WTC11 (cell line): ENCODE data around the gene WDPCP. TPM values are rescaled to one million over a fixed set of nuclear protein-coding genes. Genes with fewer than 3 reads are reported as not detected.

ENCODE experiments used
- ATAC-seq: fragments of 200-7000 bp; cut with Tn5 transposase; 2 replicates; pipeline ENCODE4 v1.10.0; 2021; ENCODE audit warnings: mild to moderate bottlenecking, moderate library complexity
- CTCF ChIA-PET: fragments of 300-600 bp; sonication (Branson Sonifier 250); formaldehyde crosslinking; loops from one replicate; lab custom pipeline; 2021; ENCODE audit warnings: antibody characterized with exemption; lab: Charles Lee
- POLR2A ChIA-PET: fragments of 350-600 bp; sonication (Branson Sonifier 250); formaldehyde crosslinking; loops from one replicate; lab custom pipeline; 2021; ENCODE audit warnings: antibody characterized with exemption; lab: Charles Lee
- DNase-seq: peaks from one replicate; pipeline ENCODE4 v3.0.0; 2021; ENCODE audit warnings: low spot score
- H3K27ac Mint-ChIP-seq: 2 replicates; pipeline ENCODE4 v1.8.0; 2021; ENCODE audit warnings: mixed read lengths
- H3K27me3 Mint-ChIP-seq: 2 replicates; pipeline ENCODE4 v1.8.0; 2021; ENCODE audit warnings: low read depth, mild to moderate bottlenecking, moderate library complexity, mixed read lengths
- H3K36me3 Mint-ChIP-seq: 2 replicates; pipeline ENCODE4 v1.8.0; 2021; ENCODE audit warnings: mixed read lengths
- H3K4me1 Mint-ChIP-seq: 2 replicates; pipeline ENCODE4 v1.8.0; 2022; ENCODE audit warnings: mixed read lengths
- H3K4me3 Mint-ChIP-seq: 2 replicates; pipeline ENCODE4 v1.8.0; 2021; ENCODE audit warnings: mild to moderate bottlenecking, moderate library complexity, mixed read lengths
- H3K9me3 Mint-ChIP-seq: 2 replicates; pipeline ENCODE4 v1.8.0; 2021; ENCODE audit warnings: mixed read lengths
- CREB1 ChIP-seq: sonication (generic); formaldehyde crosslinking; IDR thresholded peaks from 2 replicates; pipeline ENCODE4 v1.8.0; 2023; ENCODE audit warnings: mild to moderate bottlenecking, missing genetic modification reagents
- EMX1 ChIP-seq: fragments of 250-450 bp; sonication (Bioruptor Pico); IDR thresholded peaks from 2 replicates; pipeline ENCODE4 v1.8.0; 2021; ENCODE audit warnings: mild to moderate bottlenecking
- GABPB1 ChIP-seq: sonication (generic); formaldehyde crosslinking; IDR thresholded peaks from 2 replicates; pipeline ENCODE4 v1.8.1; 2023; ENCODE audit warnings: mild to moderate bottlenecking, missing genetic modification reagents
- GTF2I ChIP-seq: fragments of 250-450 bp; sonication (Bioruptor Pico); conservative IDR thresholded peaks from 2 replicates; pipeline ENCODE4 v1.4.0; 2021; ENCODE audit warnings: mild to moderate bottlenecking
- KAT7 ChIP-seq: sonication (generic); formaldehyde crosslinking; IDR thresholded peaks from 2 replicates; pipeline ENCODE4 v1.8.1; 2023; ENCODE audit warnings: missing genetic modification reagents, mild to moderate bottlenecking, borderline replicate concordance
- SP1 ChIP-seq: sonication (generic); formaldehyde crosslinking; conservative IDR thresholded peaks from 2 replicates; pipeline ENCODE4 v1.8.1; 2022; ENCODE audit warnings: missing genetic modification reagents
- TEAD1 ChIP-seq: sonication (generic); formaldehyde crosslinking; IDR thresholded peaks from 2 replicates; pipeline ENCODE4 v1.8.0; 2022; ENCODE audit warnings: mild to moderate bottlenecking, missing genetic modification reagents
- ZNF232 ChIP-seq: sonication (generic); formaldehyde crosslinking; IDR thresholded peaks from 2 replicates; pipeline ENCODE4 v1.8.0; 2022; ENCODE audit warnings: mild to moderate bottlenecking, missing genetic modification reagents
- total RNA-seq: library from RNA; stranded (reverse); gene quantifications from 3 replicates; pipeline ENCODE4 v1.2.3, GENCODE V29; 2021
- TF ChIP-seq, protein P1 (sequence below): sonication (generic); formaldehyde crosslinking; IDR thresholded peaks from 2 replicates; pipeline ENCODE4 v1.8.0; 2022; ENCODE audit warnings: mild to moderate bottlenecking, missing genetic modification reagents
- TF ChIP-seq, protein P2 (sequence below): sonication (generic); formaldehyde crosslinking; IDR thresholded peaks from 2 replicates; pipeline ENCODE4 v1.8.0; 2023; ENCODE audit warnings: missing genetic modification reagents
- TF ChIP-seq, protein P3 (sequence below): sonication (generic); formaldehyde crosslinking; IDR thresholded peaks from 2 replicates; pipeline ENCODE4 v1.8.0; 2023; ENCODE audit warnings: mild to moderate bottlenecking, missing genetic modification reagents
- TF ChIP-seq, protein P4 (sequence below): fragments of 200-600 bp; IDR thresholded peaks from 2 replicates; pipeline ENCODE4 v1.8.0; 2022; ENCODE audit warnings: antibody characterized with exemption
- TF ChIP-seq, protein P5 (sequence below): sonication (generic); formaldehyde crosslinking; IDR thresholded peaks from 2 replicates; pipeline ENCODE4 v1.8.1; 2023; ENCODE audit warnings: mild to moderate bottlenecking, missing genetic modification reagents, moderate library complexity
- TF ChIP-seq, protein P6 (sequence below): fragments of 250-450 bp; sonication (Bioruptor Pico); IDR thresholded peaks from 2 replicates; pipeline ENCODE4 v1.9.0; 2021; ENCODE audit warnings: moderate library complexity, mild to moderate bottlenecking, inconsistent platforms, borderline replicate concordance
- TF ChIP-seq, protein P7 (sequence below): sonication (generic); formaldehyde crosslinking; IDR thresholded peaks from 2 replicates; pipeline ENCODE4 v1.8.0; 2022; ENCODE audit warnings: missing genetic modification reagents

Gene WDPCP
- total RNA-seq, 1 experiment from 2014 or later = 10.9 TPM

DNA sequence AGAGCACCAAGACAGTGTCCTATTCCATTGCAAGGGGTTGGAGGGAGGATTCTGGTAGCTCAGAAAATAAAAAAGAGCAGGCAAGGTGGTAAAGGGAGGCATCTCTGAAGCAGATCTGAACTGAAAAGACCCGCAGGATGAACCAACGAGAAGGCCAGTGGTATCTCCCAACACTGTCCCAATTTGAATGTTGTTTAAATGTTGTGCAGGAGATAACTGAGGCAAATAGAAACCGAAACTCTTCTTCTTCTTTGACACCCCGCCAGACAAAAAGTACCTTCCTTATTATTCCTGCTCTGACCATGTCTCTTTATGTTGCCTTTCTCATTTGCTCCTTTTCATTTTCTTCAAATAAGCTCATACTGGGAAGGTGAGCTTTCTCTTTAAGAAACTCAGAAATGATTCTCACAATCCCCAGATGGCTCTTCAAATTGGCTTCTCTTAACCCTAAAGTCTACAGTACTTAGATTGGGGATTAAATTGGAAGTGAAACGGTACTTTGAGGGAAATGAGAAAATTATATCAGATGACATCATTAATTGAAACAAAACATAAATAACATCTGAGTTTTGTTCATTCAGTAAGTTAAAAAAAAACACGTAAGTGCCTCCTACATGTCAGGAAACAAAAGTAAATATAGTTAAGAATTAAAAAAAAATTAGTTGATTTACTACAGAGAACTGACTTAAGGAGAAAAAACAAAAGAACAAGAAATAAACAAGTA is 143.6 kb downstream of the WDPCP start (continued):
- TF ChIP-seq, protein P1, sequence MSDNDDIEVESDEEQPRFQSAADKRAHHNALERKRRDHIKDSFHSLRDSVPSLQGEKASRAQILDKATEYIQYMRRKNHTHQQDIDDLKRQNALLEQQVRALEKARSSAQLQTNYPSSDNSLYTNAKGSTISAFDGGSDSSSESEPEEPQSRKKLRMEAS (CRISPR knock-in tag) = no peak
- TF ChIP-seq, protein P2, sequence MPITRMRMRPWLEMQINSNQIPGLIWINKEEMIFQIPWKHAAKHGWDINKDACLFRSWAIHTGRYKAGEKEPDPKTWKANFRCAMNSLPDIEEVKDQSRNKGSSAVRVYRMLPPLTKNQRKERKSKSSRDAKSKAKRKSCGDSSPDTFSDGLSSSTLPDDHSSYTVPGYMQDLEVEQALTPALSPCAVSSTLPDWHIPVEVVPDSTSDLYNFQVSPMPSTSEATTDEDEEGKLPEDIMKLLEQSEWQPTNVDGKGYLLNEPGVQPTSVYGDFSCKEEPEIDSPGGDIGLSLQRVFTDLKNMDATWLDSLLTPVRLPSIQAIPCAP (CRISPR knock-in tag) = no peak

DNA sequence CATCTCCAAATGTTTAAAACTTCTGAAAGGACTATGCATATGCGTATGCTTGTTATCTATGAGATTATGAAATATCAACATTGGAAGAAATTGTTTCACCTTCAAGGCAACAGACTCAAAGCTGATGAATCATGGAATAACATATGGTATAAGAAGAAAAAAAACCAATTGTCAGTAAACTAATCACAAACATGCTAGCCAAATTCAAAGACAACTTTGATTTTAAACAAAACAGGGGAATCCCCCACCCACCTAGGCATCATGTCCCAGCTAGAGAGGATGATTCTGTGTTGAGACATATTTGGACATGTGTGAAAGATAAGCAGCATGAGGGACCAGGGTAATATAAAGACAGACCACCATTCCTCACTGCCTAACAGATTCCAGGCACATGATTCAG is 147.7 kb downstream of the WDPCP start:
- TF ChIP-seq EMX1 (CRISPR knock-in tag) = no peak
- TF ChIP-seq CREB1 = no peak
- no peak for TF ChIP-seq SP1
- no peak for TF ChIP-seq GTF2I
- no peak for TF ChIP-seq KAT7 (CRISPR knock-in tag)
- TF ChIP-seq, protein P3, sequence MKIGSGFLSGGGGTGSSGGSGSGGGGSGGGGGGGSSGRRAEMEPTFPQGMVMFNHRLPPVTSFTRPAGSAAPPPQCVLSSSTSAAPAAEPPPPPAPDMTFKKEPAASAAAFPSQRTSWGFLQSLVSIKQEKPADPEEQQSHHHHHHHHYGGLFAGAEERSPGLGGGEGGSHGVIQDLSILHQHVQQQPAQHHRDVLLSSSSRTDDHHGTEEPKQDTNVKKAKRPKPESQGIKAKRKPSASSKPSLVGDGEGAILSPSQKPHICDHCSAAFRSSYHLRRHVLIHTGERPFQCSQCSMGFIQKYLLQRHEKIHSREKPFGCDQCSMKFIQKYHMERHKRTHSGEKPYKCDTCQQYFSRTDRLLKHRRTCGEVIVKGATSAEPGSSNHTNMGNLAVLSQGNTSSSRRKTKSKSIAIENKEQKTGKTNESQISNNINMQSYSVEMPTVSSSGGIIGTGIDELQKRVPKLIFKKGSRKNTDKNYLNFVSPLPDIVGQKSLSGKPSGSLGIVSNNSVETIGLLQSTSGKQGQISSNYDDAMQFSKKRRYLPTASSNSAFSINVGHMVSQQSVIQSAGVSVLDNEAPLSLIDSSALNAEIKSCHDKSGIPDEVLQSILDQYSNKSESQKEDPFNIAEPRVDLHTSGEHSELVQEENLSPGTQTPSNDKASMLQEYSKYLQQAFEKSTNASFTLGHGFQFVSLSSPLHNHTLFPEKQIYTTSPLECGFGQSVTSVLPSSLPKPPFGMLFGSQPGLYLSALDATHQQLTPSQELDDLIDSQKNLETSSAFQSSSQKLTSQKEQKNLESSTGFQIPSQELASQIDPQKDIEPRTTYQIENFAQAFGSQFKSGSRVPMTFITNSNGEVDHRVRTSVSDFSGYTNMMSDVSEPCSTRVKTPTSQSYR (CRISPR knock-in tag) = no peak
- TF ChIP-seq, protein P4, sequence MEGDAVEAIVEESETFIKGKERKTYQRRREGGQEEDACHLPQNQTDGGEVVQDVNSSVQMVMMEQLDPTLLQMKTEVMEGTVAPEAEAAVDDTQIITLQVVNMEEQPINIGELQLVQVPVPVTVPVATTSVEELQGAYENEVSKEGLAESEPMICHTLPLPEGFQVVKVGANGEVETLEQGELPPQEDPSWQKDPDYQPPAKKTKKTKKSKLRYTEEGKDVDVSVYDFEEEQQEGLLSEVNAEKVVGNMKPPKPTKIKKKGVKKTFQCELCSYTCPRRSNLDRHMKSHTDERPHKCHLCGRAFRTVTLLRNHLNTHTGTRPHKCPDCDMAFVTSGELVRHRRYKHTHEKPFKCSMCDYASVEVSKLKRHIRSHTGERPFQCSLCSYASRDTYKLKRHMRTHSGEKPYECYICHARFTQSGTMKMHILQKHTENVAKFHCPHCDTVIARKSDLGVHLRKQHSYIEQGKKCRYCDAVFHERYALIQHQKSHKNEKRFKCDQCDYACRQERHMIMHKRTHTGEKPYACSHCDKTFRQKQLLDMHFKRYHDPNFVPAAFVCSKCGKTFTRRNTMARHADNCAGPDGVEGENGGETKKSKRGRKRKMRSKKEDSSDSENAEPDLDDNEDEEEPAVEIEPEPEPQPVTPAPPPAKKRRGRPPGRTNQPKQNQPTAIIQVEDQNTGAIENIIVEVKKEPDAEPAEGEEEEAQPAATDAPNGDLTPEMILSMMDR = no peak
- TF ChIP-seq, protein P5, sequence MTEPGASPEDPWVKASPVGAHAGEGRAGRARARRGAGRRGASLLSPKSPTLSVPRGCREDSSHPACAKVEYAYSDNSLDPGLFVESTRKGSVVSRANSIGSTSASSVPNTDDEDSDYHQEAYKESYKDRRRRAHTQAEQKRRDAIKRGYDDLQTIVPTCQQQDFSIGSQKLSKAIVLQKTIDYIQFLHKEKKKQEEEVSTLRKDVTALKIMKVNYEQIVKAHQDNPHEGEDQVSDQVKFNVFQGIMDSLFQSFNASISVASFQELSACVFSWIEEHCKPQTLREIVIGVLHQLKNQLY (CRISPR knock-in tag) = no peak
- TF ChIP-seq, protein P6, sequence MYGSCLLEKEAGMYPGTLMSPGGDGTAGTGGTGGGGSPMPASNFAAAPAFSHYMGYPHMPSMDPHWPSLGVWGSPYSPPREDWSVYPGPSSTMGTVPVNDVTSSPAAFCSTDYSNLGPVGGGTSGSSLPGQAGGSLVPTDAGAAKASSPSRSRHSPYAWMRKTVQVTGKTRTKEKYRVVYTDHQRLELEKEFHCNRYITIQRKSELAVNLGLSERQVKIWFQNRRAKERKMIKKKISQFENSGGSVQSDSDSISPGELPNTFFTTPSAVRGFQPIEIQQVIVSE (CRISPR knock-in tag) = no peak
- TF ChIP-seq ZNF232 (CRISPR knock-in tag) = no peak
- no peak for TF ChIP-seq TEAD1 (CRISPR knock-in tag)
- TF ChIP-seq, protein P7, sequence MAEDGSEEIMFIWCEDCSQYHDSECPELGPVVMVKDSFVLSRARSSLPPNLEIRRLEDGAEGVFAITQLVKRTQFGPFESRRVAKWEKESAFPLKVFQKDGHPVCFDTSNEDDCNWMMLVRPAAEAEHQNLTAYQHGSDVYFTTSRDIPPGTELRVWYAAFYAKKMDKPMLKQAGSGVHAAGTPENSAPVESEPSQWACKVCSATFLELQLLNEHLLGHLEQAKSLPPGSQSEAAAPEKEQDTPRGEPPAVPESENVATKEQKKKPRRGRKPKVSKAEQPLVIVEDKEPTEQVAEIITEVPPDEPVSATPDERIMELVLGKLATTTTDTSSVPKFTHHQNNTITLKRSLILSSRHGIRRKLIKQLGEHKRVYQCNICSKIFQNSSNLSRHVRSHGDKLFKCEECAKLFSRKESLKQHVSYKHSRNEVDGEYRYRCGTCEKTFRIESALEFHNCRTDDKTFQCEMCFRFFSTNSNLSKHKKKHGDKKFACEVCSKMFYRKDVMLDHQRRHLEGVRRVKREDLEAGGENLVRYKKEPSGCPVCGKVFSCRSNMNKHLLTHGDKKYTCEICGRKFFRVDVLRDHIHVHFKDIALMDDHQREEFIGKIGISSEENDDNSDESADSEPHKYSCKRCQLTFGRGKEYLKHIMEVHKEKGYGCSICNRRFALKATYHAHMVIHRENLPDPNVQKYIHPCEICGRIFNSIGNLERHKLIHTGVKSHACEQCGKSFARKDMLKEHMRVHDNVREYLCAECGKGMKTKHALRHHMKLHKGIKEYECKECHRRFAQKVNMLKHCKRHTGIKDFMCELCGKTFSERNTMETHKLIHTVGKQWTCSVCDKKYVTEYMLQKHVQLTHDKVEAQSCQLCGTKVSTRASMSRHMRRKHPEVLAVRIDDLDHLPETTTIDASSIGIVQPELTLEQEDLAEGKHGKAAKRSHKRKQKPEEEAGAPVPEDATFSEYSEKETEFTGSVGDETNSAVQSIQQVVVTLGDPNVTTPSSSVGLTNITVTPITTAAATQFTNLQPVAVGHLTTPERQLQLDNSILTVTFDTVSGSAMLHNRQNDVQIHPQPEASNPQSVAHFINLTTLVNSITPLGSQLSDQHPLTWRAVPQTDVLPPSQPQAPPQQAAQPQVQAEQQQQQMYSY (CRISPR knock-in tag) = no peak
- TF ChIP-seq, protein P2 (CRISPR knock-in tag) = no peak
- TF ChIP-seq, protein P1 (CRISPR knock-in tag) = no peak
- no peak for TF ChIP-seq GABPB1 (CRISPR knock-in tag)
- ChIA-PET POLR2A (no interaction called here), CTCF (interaction anchor here (1.8 to 3.4 kb wide), 2 partner anchors 16 to 103 kb away, joined by 5 to 15 read pairs; no protein-coding TSS in a partner anchor)
- Mint-ChIP-seq H3K4me3 (no peak overlapping the region), H3K27ac (0 out of 2 replicates have a peak overlapping the region, but pooled peaks have one; percentile 20), H3K36me3 (no peaks in the 10 kb centered on the region), H3K27me3 (no peaks in the 10 kb centered on the region), H3K4me1 (peaks cover 18% of the 10 kb centered on the region), H3K9me3 (no peaks in the 10 kb centered on the region)
- ATAC-seq (no peak), DNase-seq (no peak)
